Spleen (tissue), 11 donors: ENCODE measurements around the gene PDIA5. TPM values are rescaled to one million over a fixed set of nuclear protein-coding genes. Genes with fewer than 3 reads are reported as not detected.
A peak's percentile ranks its signal among the peaks of the same experiment; 100 is the strongest.

Source experiments
- DNase-seq: peaks from one replicate; pipeline ENCODE4 v3.0.0-alpha.2; 2020
- H3K27ac ChIP-seq, 8 donors: fragments of 200-600 bp; sonication (generic) in 7 of 8; 1 replicate in 4 of 8; 2 replicates in 4 of 8; pipeline versions ENCODE4 v1.5.0 to v1.8.0; 2016 to 2021; ENCODE audit warnings: inconsistent platforms in 4 of 8, mild to moderate bottlenecking in 4 of 8, moderate library complexity in 1 of 8
- H3K27me3 ChIP-seq, 7 donors: fragments of 200-600 bp; sonication (generic) in 6 of 7; replicated peaks in 1 of 7; 1 replicate in 4 of 7; 2 replicates in 3 of 7; pipeline versions ENCODE4 v1.5.0 to v1.8.0; 2016 to 2021; ENCODE audit warnings: inconsistent platforms in 3 of 7, mild to moderate bottlenecking in 1 of 7
- H3K36me3 ChIP-seq, 6 donors: fragments of 200-600 bp; sonication (generic) in 5 of 6; 1 replicate in 4 of 6; 2 replicates in 2 of 6; pipeline versions ENCODE4 v1.5.0 to v1.8.0; 2016 to 2021; ENCODE audit warnings: inconsistent platforms in 2 of 6
- H3K4me1 ChIP-seq, 6 donors: fragments of 200-600 bp; sonication (generic) in 5 of 6; 1 replicate in 3 of 6; 2 replicates in 3 of 6; pipeline versions ENCODE4 v1.5.0 to v1.8.0; 2016 to 2021; ENCODE audit warnings: inconsistent platforms in 3 of 6
- H3K4me3 ChIP-seq, 8 donors: fragments of 200-600 bp; sonication (generic) in 7 of 8; 1 replicate in 4 of 8; 2 replicates in 4 of 8; pipeline versions ENCODE4 v1.5.0 to v1.8.0; 2016 to 2021; ENCODE audit warnings: inconsistent platforms in 4 of 8, mild to moderate bottlenecking in 4 of 8, moderate library complexity in 2 of 8
- H3K9me3 ChIP-seq, 8 donors: fragments of 200-600 bp; sonication (generic) in 7 of 8; 1 replicate in 4 of 8; 2 replicates in 4 of 8; pipeline versions ENCODE4 v1.5.0 to v1.8.0; 2016 to 2021; ENCODE audit warnings: inconsistent platforms in 4 of 8
- CTCF ChIP-seq, 11 experiments: fragments of 200-600 bp in 7 of 11; fragments of 450-650 bp in 4 of 11; sonication (generic) in 4 of 11; IDR thresholded peaks in 8 of 11; conservative IDR thresholded peaks in 3 of 11; 1 replicate in 7 of 11; 2 replicates in 4 of 11; pipeline versions ENCODE4 v1.4.0 to v1.8.0; 2016 to 2021; ENCODE audit warnings: antibody characterized with exemption in 11 of 11, inconsistent platforms in 4 of 11, mild to moderate bottlenecking in 1 of 11
- POLR2A ChIP-seq, 3 donors: fragments of 450-650 bp; IDR thresholded peaks; one replicate each; pipeline ENCODE4 v1.5.1; 2017; ENCODE audit warnings: antibody characterized with exemption in 3 of 3, mild to moderate bottlenecking in 1 of 3
- POLR2AphosphoS5 ChIP-seq, 3 donors: sonication (generic); formaldehyde crosslinking; IDR thresholded peaks; one replicate each; pipeline ENCODE4 v1.5.1; 2017; ENCODE audit warnings: antibody characterized with exemption in 3 of 3
- WGBS, 5 donors: extraction: QIAGEN DNeasy Blood & Tissue Kit in 3 of 5; methylation state at CpG; one replicate each; pipeline versions ENCODE4 v1.1.5 to v1.1.7; 2013 to 2018; 5-methylcytosine and 5-hydroxymethylcytosine counted together
- intact Hi-C: fragments of 100-400 bp; cut with DNase I; formaldehyde crosslinking; loops from one replicate; pipeline ENCODE4 v1.15.0; 2023; ENCODE audit warnings: low total_unique reads
- polyA plus RNA-seq, 3 donors: library from polyadenylated mRNA; stranded (reverse); fragments of 200-250 nt; gene quantifications; one replicate each; pipeline ENCODE4 v1.2.1, GENCODE V29; 2013
- total RNA-seq, 7 donors: library from RNA; depleted of rRNA in 3 of 7; stranded (reverse); fragments of >200 nt in 3 of 7; fragmentation: NEBNext Ultra II Directional in 4 of 7; extraction: Animal tissue kit (Norgen Biotek cat#: 25700) in 4 of 7; gene quantifications; one replicate each; pipeline versions ENCODE4 v1.1.0 to v1.2.1, GENCODE V29; 2016 to 2021
- donor health status: healthy with polysubstance abuse.
- donor health status: DM: no; HTN: no; CAD: no; lungs with moderate emphysema.
- donor health status: DM: no; HTN: no; CAD: no.
- donor health status: Bipolar disorder and iron deficiency.
- donor health status: healthy.
- donor health status: DM: no; HTN: no; CAD: no.
- donor health status: DM: yes; HTN: yes; CAD: no.

PDIA5 gene
- total and polyA plus RNA-seq, 10 donors = 5.8 to 30.2 (median 19.7) TPM

DNA sequence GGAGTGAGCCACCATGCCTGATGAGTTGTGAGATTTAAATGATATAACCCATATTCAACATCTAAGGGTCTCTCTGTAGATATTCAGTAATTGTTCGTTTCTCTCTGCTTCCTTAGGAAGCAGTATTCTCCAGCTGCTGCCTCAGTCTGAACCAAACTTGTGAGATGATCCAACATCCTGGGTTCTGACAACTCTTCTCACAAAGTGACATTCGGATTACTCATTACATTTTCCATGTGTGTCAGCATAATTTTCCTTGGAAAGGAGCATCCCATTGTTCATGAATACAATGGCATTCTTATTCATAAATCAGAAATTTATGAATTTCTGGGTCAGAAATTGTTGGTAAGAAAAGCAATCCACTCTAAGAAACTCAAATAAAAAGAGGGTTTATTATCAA lies 119.9 kb downstream of the PDIA5 start:
- H3K27ac ChIP-seq = no peak overlapping the region
- peaks cover 0 to 14% (median 11%) of the 10 kb centered on the region in 8 donors for H3K9me3 ChIP-seq
- H3K4me3 ChIP-seq = no peak overlapping the region
- intact Hi-C loops = no loop called here
- H3K36me3 ChIP-seq = no peaks in the 10 kb centered on the region
- TF ChIP-seq POLR2AphosphoS5 (IDR thresholded peaks at IDR 0.05) (no peak), POLR2A (IDR thresholded peaks at IDR 0.05) (no peak), CTCF (IDR thresholded peaks at IDR 0.05 in 8 of 11, conservative IDR thresholded peaks at IDR 0.05 in 3 of 11) (no peak)
- H3K4me1 ChIP-seq = no peaks in the 10 kb centered on the region
- WGBS, 5 donors = 70 to 82% (median 75%) methylated on average over 2 of the region's 2 CpGs
- no peak for DNase-seq
- H3K27me3 ChIP-seq = no peaks in the 10 kb centered on the region

GRCh38 chr3:123188058-123188457 lies 121.2 kb downstream of the PDIA5 start:
- intact Hi-C loops = no loop called here
- DNase-seq = no peak
- WGBS, 5 donors = 80 to 94% (median 88%) methylated on average over 6 of the region's 6 CpGs
- Histone ChIP-seq H3K27ac (no peak overlapping the region), H3K27me3 (no peaks in the 10 kb centered on the region), H3K9me3 (peaks cover 0 to under 1% (median 0%) of the 10 kb centered on the region in 8 donors), H3K4me3 (no peak overlapping the region), H3K36me3 (no peaks in the 10 kb centered on the region), H3K4me1 (no peaks in the 10 kb centered on the region)
- TF ChIP-seq CTCF (IDR thresholded peaks at IDR 0.05 in 8 of 11, conservative IDR thresholded peaks at IDR 0.05 in 3 of 11) (no peak), POLR2AphosphoS5 (IDR thresholded peaks at IDR 0.05) (no peak), POLR2A (IDR thresholded peaks at IDR 0.05) (no peak)

DNA sequence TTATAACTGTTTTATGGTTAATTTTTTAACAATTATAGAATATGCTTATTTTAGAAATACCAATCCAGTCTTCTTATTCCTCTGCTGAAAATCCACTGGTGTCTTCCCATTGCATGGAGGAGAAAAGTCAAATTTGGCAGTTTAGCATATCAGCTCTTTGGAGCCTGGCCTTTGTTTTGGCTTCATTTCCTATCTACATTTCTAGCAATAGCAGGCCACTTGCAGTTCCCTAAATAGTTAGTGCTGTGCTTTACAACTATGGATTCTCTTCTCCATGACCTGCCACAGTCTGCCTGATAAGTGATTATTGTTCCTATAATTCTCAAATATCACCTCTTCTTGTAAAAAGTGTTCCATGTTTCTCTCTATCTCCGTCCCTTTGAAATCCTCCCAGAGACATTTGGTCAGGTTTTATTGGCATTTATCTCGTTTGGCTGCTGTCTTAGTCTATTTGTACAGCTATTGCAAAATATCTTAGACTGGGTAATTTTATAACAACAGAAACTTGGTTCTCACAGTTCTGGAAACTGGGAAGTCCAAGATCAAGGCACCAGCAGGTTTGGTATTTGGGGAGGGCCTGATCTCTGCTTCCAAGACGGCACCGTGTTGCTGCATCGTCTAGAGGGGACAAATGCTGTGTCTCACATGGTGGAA lies 126.8 kb downstream of the PDIA5 start:
- no peak for DNase-seq
- Histone ChIP-seq H3K9me3 (peaks cover 0 to 11% (median 0%) of the 10 kb centered on the region in 8 donors), H3K4me3 (no peak overlapping the region), H3K4me1 (no peaks in the 10 kb centered on the region), H3K27ac (no peak overlapping the region), H3K27me3 (no peaks in the 10 kb centered on the region), H3K36me3 (no peaks in the 10 kb centered on the region)
- 88 to 95% (median 90%) methylated on average over 5 of the region's 5 CpGs for WGBS, 5 donors
- TF ChIP-seq POLR2A (IDR thresholded peaks at IDR 0.05) = no peak
- no peak for TF ChIP-seq POLR2AphosphoS5 (IDR thresholded peaks at IDR 0.05)
- TF ChIP-seq CTCF (IDR thresholded peaks at IDR 0.05 in 8 of 11, conservative IDR thresholded peaks at IDR 0.05 in 3 of 11) = no peak
- intact Hi-C loops = no loop called here

GRCh38 chr3:123194552-123194951 lies 127.7 kb downstream of the PDIA5 start:
- no peak for DNase-seq
- Histone ChIP-seq H3K27me3 (no peaks in the 10 kb centered on the region), H3K4me3 (no peak overlapping the region), H3K4me1 (no peaks in the 10 kb centered on the region), H3K27ac (no peak overlapping the region), H3K9me3 (peaks cover 0 to 16% (median 0%) of the 10 kb centered on the region in 8 donors), H3K36me3 (no peaks in the 10 kb centered on the region)
- intact Hi-C loops = no loop called here
- TF ChIP-seq CTCF (IDR thresholded peaks at IDR 0.05 in 8 of 11, conservative IDR thresholded peaks at IDR 0.05 in 3 of 11) = peak in 4 of 11 experiments; percentile 20 to 41 (median 38)
- TF ChIP-seq POLR2A (IDR thresholded peaks at IDR 0.05) = no peak
- 46 to 72% (median 56%) methylated on average over 10 of the region's 10 CpGs for WGBS, 5 donors
